BLaER1 treated with 17β-estradiol and CSF1 and Interleukin-3, amounts not matched to agents 10 nM and 100 nM (cell line): ENCODE results near the gene ADIRF.
"Not testable (repeated sequence)": the region's sequence is repeated elsewhere in the genome, so short reads cannot be mapped to it uniquely, and the experiment has no call there.

Experiments
- H3K27ac ChIP-seq, 11 experiments: shearing (Covaris generic); formaldehyde crosslinking; 2 replicates each; pipeline ENCODE4 v1.8.1; 2022
- H3K27me3 ChIP-seq, 11 experiments: shearing (Covaris generic); formaldehyde crosslinking; 2 replicates each; pipeline ENCODE4 v1.8.1; 2022
- H3K36me3 ChIP-seq, 11 experiments: shearing (Covaris generic); formaldehyde crosslinking; 2 replicates each; pipeline ENCODE4 v1.8.1; 2022
- H3K4me1 ChIP-seq, 10 experiments: shearing (Covaris generic); formaldehyde crosslinking; 2 replicates each; pipeline ENCODE4 v1.8.1; 2022
- H3K4me2 ChIP-seq, 11 experiments: shearing (Covaris generic); formaldehyde crosslinking; 2 replicates each; pipeline ENCODE4 v1.8.1; 2022
- H3K4me3 ChIP-seq, 10 experiments: shearing (Covaris generic); formaldehyde crosslinking; 2 replicates each; pipeline ENCODE4 v1.8.1; 2022
- H3K9ac ChIP-seq, 11 experiments: shearing (Covaris generic); formaldehyde crosslinking; 2 replicates each; pipeline ENCODE4 v1.8.1; 2022
- H3K9me3 ChIP-seq, 11 experiments: shearing (Covaris generic); formaldehyde crosslinking; replicated peaks in 1 of 11; 2 replicates each; pipeline ENCODE4 v1.8.1; 2022
- H4K20me1 ChIP-seq, 11 experiments: shearing (Covaris generic); formaldehyde crosslinking; 2 replicates each; pipeline ENCODE4 v1.8.1; 2022

Gene ADIRF

DNA sequence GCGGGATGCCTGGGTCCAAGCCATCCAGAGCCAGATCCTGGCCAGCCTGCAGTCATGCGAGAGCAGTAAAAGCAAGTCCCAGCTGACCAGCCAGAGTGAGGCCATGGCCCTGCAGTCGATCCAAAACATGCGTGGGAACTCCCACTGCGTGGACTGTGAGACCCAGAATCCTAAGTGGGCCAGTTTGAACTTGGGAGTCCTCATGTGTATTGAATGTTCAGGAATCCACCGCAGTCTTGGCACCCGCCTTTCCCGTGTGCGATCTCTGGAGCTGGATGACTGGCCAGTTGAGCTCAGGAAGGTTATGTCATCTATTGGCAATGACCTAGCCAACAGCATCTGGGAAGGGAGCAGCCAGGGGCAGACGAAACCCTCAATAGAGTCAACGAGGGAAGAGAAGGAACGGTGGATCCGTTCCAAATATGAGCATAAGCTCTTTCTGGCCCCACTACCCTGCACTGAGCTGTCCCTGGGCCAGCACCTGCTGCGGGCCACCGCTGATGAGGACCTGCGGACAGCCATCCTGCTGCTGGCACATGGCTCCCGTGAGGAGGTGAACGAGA lies 40.9 kb downstream of the ADIRF start:
- not testable (repeated sequence) for H4K20me1 ChIP-seq, H3K4me3 ChIP-seq, H3K4me1 ChIP-seq, H3K4me2 ChIP-seq, H3K9ac ChIP-seq, H3K36me3 ChIP-seq, H3K27me3 ChIP-seq, H3K9me3 ChIP-seq, H3K27ac ChIP-seq

DNA sequence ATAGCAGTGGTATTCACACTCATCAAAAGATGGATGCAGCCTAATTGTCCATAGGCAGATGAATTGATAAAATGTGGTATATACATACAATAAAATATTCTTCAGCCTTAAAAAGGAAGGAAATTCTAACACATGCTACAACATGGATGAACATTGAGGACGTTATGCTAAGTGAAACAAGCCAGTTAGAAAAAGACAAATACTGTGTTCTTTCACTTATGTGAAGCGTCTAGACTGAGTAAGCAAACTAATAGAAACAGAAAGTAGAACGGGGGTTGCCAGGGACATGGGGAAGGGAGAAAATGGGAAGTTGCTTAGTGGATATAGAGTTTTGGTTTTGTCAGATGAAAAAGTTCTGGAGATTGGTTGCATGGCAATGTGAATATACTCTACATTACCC lies 45.2 kb downstream of the ADIRF start:
- not testable (repeated sequence) for H3K4me1 ChIP-seq, H3K9me3 ChIP-seq, H3K27ac ChIP-seq, H3K36me3 ChIP-seq, H3K9ac ChIP-seq, H3K27me3 ChIP-seq, H3K4me2 ChIP-seq, H4K20me1 ChIP-seq, H3K4me3 ChIP-seq

DNA sequence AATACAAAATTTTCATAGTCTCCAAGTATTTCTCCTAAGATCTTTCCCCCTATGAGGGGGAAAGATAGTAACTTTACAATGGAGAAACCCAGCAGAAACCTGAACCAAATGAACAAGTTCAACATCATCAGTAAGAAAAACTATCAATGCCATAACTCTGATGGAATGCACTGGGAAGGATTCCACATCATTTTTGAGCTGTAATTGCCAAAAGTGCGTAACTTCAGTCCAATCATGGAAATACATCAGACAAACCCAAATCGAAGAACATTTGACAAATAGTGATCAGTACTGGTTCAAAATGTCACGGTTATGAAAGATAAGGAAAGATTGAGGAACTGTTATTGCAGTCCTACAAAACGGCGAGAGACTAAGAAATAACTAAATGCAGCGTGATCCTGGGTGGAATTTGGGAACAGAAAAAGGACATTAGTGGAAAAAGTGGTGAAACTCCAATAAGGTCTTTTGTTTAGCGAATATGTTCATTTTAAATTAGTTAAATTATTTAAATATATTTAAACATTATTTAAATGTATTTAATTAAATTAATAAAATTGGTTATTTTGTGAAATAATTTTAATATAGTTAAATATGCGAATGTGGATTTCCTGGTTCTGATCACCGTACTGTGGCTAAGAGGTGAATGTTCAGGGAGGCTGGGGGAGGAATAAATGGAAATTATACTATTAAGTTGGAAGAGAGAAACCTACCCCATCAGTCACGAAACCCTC lies 46.9 kb downstream of the ADIRF start:
- H3K27me3 ChIP-seq, H4K20me1 ChIP-seq, H3K4me1 ChIP-seq, H3K9me3 ChIP-seq, H3K4me2 ChIP-seq, H3K27ac ChIP-seq, H3K9ac ChIP-seq, H3K36me3 ChIP-seq, H3K4me3 ChIP-seq: not testable (repeated sequence)

DNA sequence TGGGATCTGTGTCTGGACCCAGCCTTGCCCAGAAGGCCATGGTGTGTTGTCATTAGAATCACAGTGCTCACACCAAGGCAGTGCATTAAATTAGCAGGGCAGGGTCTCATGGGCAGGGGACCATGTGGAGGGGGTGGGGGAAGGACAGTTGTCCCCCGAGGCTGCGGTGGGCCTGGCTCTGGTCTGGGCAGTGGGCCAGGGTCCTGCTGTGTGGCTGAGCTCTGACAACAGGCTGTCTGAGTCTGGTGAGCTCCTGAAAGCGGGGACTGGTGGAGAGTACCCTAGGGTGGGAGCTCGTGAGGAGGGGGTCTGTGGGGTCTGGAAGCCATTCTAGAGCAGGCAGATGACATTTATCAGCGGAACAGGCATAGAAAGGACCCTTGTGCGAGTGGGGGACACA lies 49.8 kb downstream of the ADIRF start:
- not testable (repeated sequence) for H3K4me3 ChIP-seq, H3K9me3 ChIP-seq, H4K20me1 ChIP-seq, H3K9ac ChIP-seq, H3K36me3 ChIP-seq, H3K27ac ChIP-seq, H3K27me3 ChIP-seq, H3K4me2 ChIP-seq, H3K4me1 ChIP-seq

DNA sequence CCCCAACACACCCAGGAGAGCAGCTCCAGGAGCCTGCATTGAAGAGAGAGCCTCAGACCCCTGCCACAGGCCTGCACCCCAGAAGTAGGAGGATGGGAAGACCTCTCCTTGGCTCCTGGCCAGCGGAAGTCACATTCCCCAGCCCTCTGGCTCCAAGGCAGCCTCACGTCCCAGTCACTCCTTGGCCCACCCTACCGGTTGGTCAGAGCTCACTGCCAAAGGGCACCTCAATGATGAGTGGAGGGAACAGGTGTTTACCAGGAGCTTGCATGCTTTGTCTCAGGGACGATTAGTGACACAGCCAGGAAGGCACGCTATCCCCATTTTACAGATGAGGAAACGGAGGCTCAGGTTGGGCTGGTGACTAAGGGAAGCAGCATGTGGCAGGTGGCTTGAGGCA lies 50.8 kb downstream of the ADIRF start:
- not testable (repeated sequence) for H3K9ac ChIP-seq, H4K20me1 ChIP-seq, H3K27ac ChIP-seq, H3K9me3 ChIP-seq, H3K36me3 ChIP-seq, H3K27me3 ChIP-seq, H3K4me1 ChIP-seq, H3K4me3 ChIP-seq, H3K4me2 ChIP-seq

DNA sequence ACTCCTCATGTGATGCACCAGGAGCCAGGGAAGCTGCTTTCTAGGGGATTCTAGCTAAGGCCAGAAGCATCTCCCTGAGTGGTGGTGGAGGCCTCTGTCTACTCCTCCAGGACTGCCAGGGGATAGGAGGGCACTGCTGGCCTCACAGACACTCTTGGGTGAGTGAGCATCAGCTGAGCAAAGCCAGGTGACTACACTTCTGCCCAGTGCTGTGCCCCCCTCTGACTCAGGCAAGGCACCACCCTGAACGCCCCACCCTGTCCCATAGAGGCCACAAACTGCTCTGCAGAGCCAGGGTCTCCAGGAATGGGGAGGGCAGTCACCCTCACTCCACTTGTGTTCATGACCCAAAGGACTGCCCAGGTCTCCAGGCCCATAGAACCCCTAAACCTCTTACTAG lies 51.2 kb downstream of the ADIRF start:
- H3K9me3 ChIP-seq, H3K9ac ChIP-seq: not testable (repeated sequence)

DNA sequence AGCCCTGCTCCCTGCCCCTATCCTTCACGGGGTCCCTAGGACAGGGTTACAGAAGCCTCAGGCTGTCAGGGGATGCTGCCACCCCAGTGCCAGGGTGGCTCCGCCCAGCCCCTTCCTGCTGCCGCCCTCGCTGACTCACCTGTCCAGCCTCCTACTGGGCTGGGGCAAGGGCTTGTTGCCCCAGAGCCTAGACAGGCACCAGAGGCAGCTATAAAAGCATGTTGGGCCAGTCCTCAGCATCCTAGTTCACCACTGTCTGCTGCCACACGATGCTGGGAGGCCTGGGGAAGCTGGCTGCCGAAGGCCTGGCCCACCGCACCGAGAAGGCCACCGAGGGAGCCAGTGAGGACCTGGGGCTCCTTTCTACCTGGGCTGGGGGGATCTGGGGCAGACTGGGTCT lies 51.8 kb downstream of the ADIRF start, which contains the start of gene FAM25A:
TSS of gene FAM25A (plus strand) at position 239 of the 400 bp plus-strand sequence. CDS start at position 270, 31 bp downstream.
- not testable (repeated sequence) for H3K4me1 ChIP-seq, H3K4me3 ChIP-seq, H3K27me3 ChIP-seq, H3K36me3 ChIP-seq, H4K20me1 ChIP-seq, H3K27ac ChIP-seq, H3K4me2 ChIP-seq, H3K9me3 ChIP-seq, H3K9ac ChIP-seq

More for the DNA sequence above, 51.2 kb downstream of the ADIRF start:
- H3K27ac ChIP-seq, H4K20me1 ChIP-seq, H3K4me2 ChIP-seq, H3K27me3 ChIP-seq, H3K4me1 ChIP-seq, H3K36me3 ChIP-seq, H3K4me3 ChIP-seq: not testable (repeated sequence)
